Amniotic epithelial cell (primary cell): ENCODE results near the gene ZNRF3.

Source experiments
- DNase-seq: peaks from one replicate; pipeline ENCODE4 v3.0.0-alpha.2; 2010; ENCODE audit warnings: low read depth

Gene ZNRF3

GRCh38 chr22:28953976-28954880, 70.9 kb downstream of the ZNRF3 start:
- DNase-seq, result peak; percentile 58

GRCh38 chr22:28955817-28956216, 72.4 kb downstream of the ZNRF3 start:
- DNase-seq, result peak; percentile 56

- no peak for DNase-seq
Observed at GRCh38 chr22:28956506-28956905, 73.1 kb downstream of the ZNRF3 start.

- DNase-seq, result peak; percentile 87
Observed at GRCh38 chr22:28958611-28959010, 75.2 kb downstream of the ZNRF3 start.

GRCh38 chr22:28962042-28962554, 78.7 kb downstream of the ZNRF3 start:
- no peak for DNase-seq

- no peak for DNase-seq
Observed at GRCh38 chr22:28963362-28963761, 80.0 kb downstream of the ZNRF3 start.

- no peak for DNase-seq
Observed at GRCh38 chr22:28967163-28967665, 83.8 kb downstream of the ZNRF3 start.

GRCh38 chr22:28967969-28968368, 84.6 kb downstream of the ZNRF3 start:
- DNase-seq, result no peak

- no peak for DNase-seq
Observed at GRCh38 chr22:28969401-28970168, 86.2 kb downstream of the ZNRF3 start.

- DNase-seq, result no peak
Observed at GRCh38 chr22:28973352-28973751, 90.0 kb downstream of the ZNRF3 start.

GRCh38 chr22:28977060-28977459, 93.7 kb downstream of the ZNRF3 start:
- no peak for DNase-seq

GRCh38 chr22:28977481-28977971, 94.2 kb downstream of the ZNRF3 start:
- peak; percentile 34 for DNase-seq

- DNase-seq, result peak; percentile 43
Observed at GRCh38 chr22:28978158-28978557, 94.8 kb downstream of the ZNRF3 start.

- no peak for DNase-seq
Observed at GRCh38 chr22:28978863-28979796, 95.8 kb downstream of the ZNRF3 start.

- peak; percentile 73 for DNase-seq
Observed at GRCh38 chr22:28980326-28980725, 97.0 kb downstream of the ZNRF3 start.

GRCh38 chr22:28981818-28982499, 98.6 kb downstream of the ZNRF3 start:
- DNase-seq, result no peak

- DNase-seq, result no peak
Observed at GRCh38 chr22:28983190-28983589, 99.8 kb downstream of the ZNRF3 start.

GRCh38 chr22:28983788-28984441, 100.5 kb downstream of the ZNRF3 start:
- peak; percentile 93 for DNase-seq

GRCh38 chr22:28984482-28985158, 101.2 kb downstream of the ZNRF3 start:
- DNase-seq, result no peak
